Upper lobe of right lung (tissue), 1 donor: ENCODE results near the gene MBTPS1. TPM values are rescaled to one million over a fixed set of nuclear protein-coding genes. Genes with fewer than 3 reads are reported as not detected.

Experiments used
- ATAC-seq: fragments of 200-7000 bp; cut with Tn5 transposase; one replicate; pipeline ENCODE4 v1.9.1; 2020; ENCODE audit warnings: mild to moderate bottlenecking, moderate library complexity
- DNase-seq: peaks from one replicate; pipeline ENCODE4 v3.0.0-alpha.2; 2020
- H3K27ac ChIP-seq: fragments of 200-600 bp; one replicate; pipeline ENCODE4 v1.8.0; 2022
- H3K27me3 ChIP-seq: fragments of 200-600 bp; one replicate; pipeline ENCODE4 v1.8.0; 2022; ENCODE audit warnings: mild to moderate bottlenecking
- H3K36me3 ChIP-seq: fragments of 200-600 bp; one replicate; pipeline ENCODE4 v1.8.0; 2022
- H3K4me1 ChIP-seq: fragments of 200-600 bp; one replicate; pipeline ENCODE4 v1.8.0; 2022
- H3K4me3 ChIP-seq: fragments of 200-600 bp; one replicate; pipeline ENCODE4 v1.8.0; 2022; ENCODE audit warnings: mild to moderate bottlenecking
- H3K9me3 ChIP-seq: fragments of 200-600 bp; one replicate; pipeline ENCODE4 v1.8.0; 2022
- CTCF ChIP-seq: fragments of 200-600 bp; IDR thresholded peaks from one replicate; pipeline ENCODE4 v1.8.0; 2022; ENCODE audit warnings: antibody characterized with exemption
- intact Hi-C: fragments of 100-400 bp; cut with DNase I; formaldehyde crosslinking; loops from one replicate; pipeline ENCODE4 v1.11.0; 2022
- long read RNA-seq: library from polyadenylated mRNA; unstranded; transcript quantifications from one replicate; pipeline ENCODE4 v2.0.0, GENCODE V29; 2021
- total RNA-seq: library from RNA; stranded (reverse); fragmentation: NEBNext Ultra II Directional; extraction: Animal tissue kit (Norgen Biotek cat#: 25700); gene quantifications from one replicate; pipeline ENCODE4 v1.2.1, GENCODE V29; 2021
- donor health status: DM: no; HTN: yes; CAD: no; lungs with severe emphysema.

MBTPS1 gene
- 97.5 TPM for total RNA-seq
- long read RNA-seq, full-length matches to known transcripts, result 80 of 144 reads
- long read RNA-seq, partial matches to known transcripts, result 44 of 144 reads
- long read RNA-seq, other reads (novel, unspliced or antisense), result 20 of 144 reads

- TF ChIP-seq CTCF, result no peak
- Histone ChIP-seq H3K4me3 (peak within 1 kb of the TSS; percentile 71), H3K9me3 (no peaks in the 10 kb centered on the region), H3K4me1 (peaks cover 23% of the 10 kb centered on the region), H3K27me3 (no peaks in the 10 kb centered on the region), H3K27ac (peak within 1 kb of the TSS; percentile 83), H3K36me3 (no peaks in the 10 kb centered on the region)
- intact Hi-C loops, result no loop called here
- ATAC-seq (peak; percentile 98), DNase-seq (peak; percentile 99)
These were observed at the start of gene MBTPS1 for GRCh38 chr16:84116720-84117493. MBTPS1 (minus strand) TSS chr16:84116942; CDS start chr16:84101783, 15,159 bp downstream.

DNA sequence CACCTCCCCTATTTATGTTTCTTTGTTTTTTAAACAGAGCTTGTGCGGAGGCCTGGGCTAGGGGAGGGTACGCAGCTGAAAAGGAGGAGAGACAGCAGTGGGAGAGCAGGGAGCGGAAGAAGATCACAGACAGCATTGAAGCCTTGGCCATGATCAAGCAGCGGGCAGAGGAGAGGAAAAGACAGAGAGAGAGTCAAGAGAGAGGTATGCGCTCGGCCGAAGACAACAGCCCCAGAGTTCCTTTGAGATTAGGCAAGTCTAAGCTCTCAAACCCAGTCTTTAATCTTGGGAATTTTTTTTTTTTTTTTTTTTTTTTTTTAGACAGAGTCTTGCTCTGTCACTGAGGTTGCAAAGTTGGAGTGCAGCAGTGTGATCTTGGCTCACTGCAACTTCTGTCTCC, 49.0 kb upstream of the MBTPS1 start:
- Histone ChIP-seq H3K9me3 (no peaks in the 10 kb centered on the region), H3K4me3 (no peak overlapping the region), H3K27ac (no peak overlapping the region), H3K36me3 (no peaks in the 10 kb centered on the region), H3K4me1 (no peaks in the 10 kb centered on the region), H3K27me3 (peaks cover 21% of the 10 kb centered on the region)
- no peak for TF ChIP-seq CTCF
- ATAC-seq, result no peak
- DNase-seq, result no peak
- intact Hi-C loops, result no loop called here

DNA sequence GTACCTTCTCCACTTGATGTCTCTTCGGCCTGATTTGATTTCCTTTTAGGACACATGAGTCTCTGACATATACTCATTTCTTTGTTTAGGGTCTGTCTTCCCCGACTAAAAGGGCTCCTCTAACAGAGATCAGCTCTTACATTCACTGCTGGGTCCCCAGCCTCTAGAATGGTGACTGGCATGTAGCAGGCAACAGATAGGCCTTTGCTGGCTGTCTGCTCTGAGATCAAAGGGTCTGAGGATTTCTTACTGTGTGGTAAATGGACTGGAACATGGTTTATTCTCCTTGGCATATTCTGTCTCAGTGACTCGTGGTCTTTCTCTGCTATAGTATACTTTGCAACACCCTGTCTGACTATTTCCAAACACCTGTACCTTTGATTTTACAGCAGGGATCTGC, 45.1 kb upstream of the MBTPS1 start:
- H3K27me3 ChIP-seq, result peaks cover 23% of the 10 kb centered on the region
- intact Hi-C loops, result no loop called here
- H3K36me3 ChIP-seq, result no peaks in the 10 kb centered on the region
- H3K4me3 ChIP-seq, result no peak overlapping the region
- H3K4me1 ChIP-seq, result no peaks in the 10 kb centered on the region
- DNase-seq (no peak), ATAC-seq (no peak)
- no peak overlapping the region for H3K27ac ChIP-seq
- TF ChIP-seq CTCF, result no peak
- no peaks in the 10 kb centered on the region for H3K9me3 ChIP-seq

- TF ChIP-seq CTCF, result no peak
- peak; percentile 51 for DNase-seq
- H3K27me3 ChIP-seq, result peaks cover 23% of the 10 kb centered on the region
These were observed 44.3 kb upstream of the MBTPS1 start for GRCh38 chr16:84161037-84161436.

DNA sequence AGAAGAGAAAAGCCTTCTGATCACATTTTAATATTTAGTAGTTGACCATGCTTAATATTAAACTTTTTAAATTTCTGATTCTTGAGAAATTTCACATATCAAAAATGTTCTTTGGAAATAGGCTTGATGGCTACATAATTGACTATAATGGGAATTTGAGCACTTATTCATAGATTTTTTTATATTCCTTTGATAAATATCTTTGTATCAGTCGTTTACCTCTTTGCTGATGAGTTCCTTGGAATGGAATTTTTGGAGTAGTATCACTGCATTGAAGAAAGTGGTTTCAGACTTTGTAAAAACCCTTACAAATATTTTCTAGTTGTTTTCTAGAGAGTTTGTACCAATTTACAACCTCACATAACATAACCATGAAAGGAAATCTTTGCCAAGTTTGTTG, 43.1 kb upstream of the MBTPS1 start:
- H3K9me3 ChIP-seq, result no peaks in the 10 kb centered on the region
- intact Hi-C loops, result no loop called here
- peaks cover 23% of the 10 kb centered on the region for H3K27me3 ChIP-seq
- no peaks in the 10 kb centered on the region for H3K36me3 ChIP-seq
- ATAC-seq (no peak), DNase-seq (no peak)
- H3K4me3 ChIP-seq, result no peak overlapping the region
- no peak for TF ChIP-seq CTCF
- no peak overlapping the region for H3K27ac ChIP-seq
- no peaks in the 10 kb centered on the region for H3K4me1 ChIP-seq

More at GRCh38 chr16:84161037-84161436, 44.3 kb upstream of the MBTPS1 start:
- ATAC-seq, result peak; percentile 16
- no peaks in the 10 kb centered on the region for H3K9me3 ChIP-seq
- no peak overlapping the region for H3K4me3 ChIP-seq
- H3K4me1 ChIP-seq, result no peaks in the 10 kb centered on the region
- H3K27ac ChIP-seq, result no peak overlapping the region
- H3K36me3 ChIP-seq, result no peaks in the 10 kb centered on the region
- intact Hi-C loops, result no loop called here
